ENCODE data around the gene ZNF70.

Gene ZNF70

GRCh38 chr22:23774114-23774921 lies 23.4 kb upstream of the ZNF70 start:
- H3K4me3 ChIP-seq (ENCODE audit: low read depth, low read length): no peak overlapping the region
- no peak for TF ChIP-seq CTCF (IDR thresholded peaks at IDR 0.05; ENCODE audit: borderline replicate concordance, insufficient read depth, low read depth, low read length)

GRCh38 chr22:23773483-23774113 lies 22.7 kb upstream of the ZNF70 start:
- TF ChIP-seq CTCF (IDR thresholded peaks at IDR 0.05; ENCODE audit: borderline replicate concordance, insufficient read depth, low read depth, low read length): no peak
- no peak overlapping the region for H3K4me3 ChIP-seq (ENCODE audit: low read depth, low read length)

GRCh38 chr22:23772649-23773473 lies 21.9 kb upstream of the ZNF70 start, which contains the start of gene MMP11:
MMP11 (plus strand) TSS chr22:23772849; CDS start chr22:23772871, 22 bp downstream.
- TF ChIP-seq CTCF (IDR thresholded peaks at IDR 0.05; ENCODE audit: borderline replicate concordance, insufficient read depth, low read depth, low read length): 0 out of 2 replicates have a peak, but pooled peaks have one; percentile 13
- peak within 1 kb of the TSS; percentile 28 for H3K4me3 ChIP-seq (ENCODE audit: low read depth, low read length)

GRCh38 chr22:23772315-23772648 lies 21.4 kb upstream of the ZNF70 start:
- H3K4me3 ChIP-seq (ENCODE audit: low read depth, low read length): peak overlapping the region; percentile 28
- no peak for TF ChIP-seq CTCF (IDR thresholded peaks at IDR 0.05; ENCODE audit: borderline replicate concordance, insufficient read depth, low read depth, low read length)

- no peak for TF ChIP-seq CTCF (IDR thresholded peaks at IDR 0.05; ENCODE audit: borderline replicate concordance, insufficient read depth, low read depth, low read length)
- no peak overlapping the region for H3K4me3 ChIP-seq (ENCODE audit: low read depth, low read length)
Measured at GRCh38 chr22:23769321-23769965, 18.5 kb upstream of the ZNF70 start.

GRCh38 chr22:23767673-23768548 lies 17.0 kb upstream of the ZNF70 start, which contains the start of gene CHCHD10:
CHCHD10 (minus strand) TSS chr22:23767972; CDS start chr22:23767874, 98 bp downstream.
- H3K4me3 ChIP-seq (ENCODE audit: low read depth, low read length): peak within 1 kb of the TSS; percentile 91

More at GRCh38 chr22:23767673-23768548, 17.0 kb upstream of the ZNF70 start, which contains the start of gene CHCHD10:
- peak; percentile 82 for TF ChIP-seq CTCF (IDR thresholded peaks at IDR 0.05; ENCODE audit: borderline replicate concordance, insufficient read depth, low read depth, low read length)

Measured in GM12875 (cell line).